ENCODE data around the gene FIBIN. TPM values are rescaled to one million over a fixed set of nuclear protein-coding genes. Genes with fewer than 3 reads are reported as not detected.

The FIBIN gene
- total RNA-seq, 2 experiments from 2014 or later: not detected

Other genes starting within 250 kb of the FIBIN start
- gene BBOX1, start 46.7 kb downstream of the FIBIN start, total RNA-seq: not detected